ENCODE results near the gene LRP8. TPM values are rescaled to one million over a fixed set of nuclear protein-coding genes. Genes with fewer than 3 reads are reported as not detected.

The LRP8 gene
- total and polyA plus RNA-seq, 4 donors, result 0.15 to 0.75 (median 0.29) TPM

DNA sequence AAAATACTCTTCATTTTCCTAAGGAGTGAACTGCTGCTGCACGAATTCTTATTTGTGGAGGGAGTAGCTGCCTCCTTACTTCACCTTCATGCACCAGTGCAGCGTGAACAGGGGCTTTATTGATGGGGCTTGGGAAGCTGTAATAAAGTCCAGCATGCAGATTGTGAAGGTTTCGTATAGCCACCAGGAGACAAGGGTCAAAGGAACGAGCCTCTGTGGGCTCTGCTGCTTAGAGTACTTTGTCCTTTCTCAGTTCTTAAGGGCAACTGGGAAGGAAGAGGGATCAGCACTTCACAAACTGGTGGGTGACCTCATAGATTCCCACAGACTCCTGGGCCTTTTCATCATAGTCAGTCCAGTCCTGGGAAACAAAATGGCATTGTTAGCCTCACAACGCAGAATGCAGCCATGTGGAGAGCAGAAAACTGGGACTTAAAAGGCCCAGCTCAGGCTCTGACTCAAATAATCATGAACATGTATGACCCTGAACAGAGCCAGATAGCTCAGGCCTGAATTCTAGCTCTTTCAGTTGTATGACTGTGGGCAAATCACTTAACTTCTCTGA, 113.4 kb downstream of the LRP8 start:
- TF ChIP-seq EGR1 (IDR thresholded peaks at IDR 0.05; ENCODE audit: low read depth in 2 of 2) (no peak), SP1 (IDR thresholded peaks at IDR 0.05) (no peak), RAD21 (IDR thresholded peaks at IDR 0.05) (no peak), HNF4G (IDR thresholded peaks at IDR 0.05) (no peak), GABPA (IDR thresholded peaks at IDR 0.05 in 1 of 2, conservative IDR thresholded peaks at IDR 0.05 in 1 of 2) (no peak), TAF1 (conservative IDR thresholded peaks at IDR 0.05) (no peak), NR2F2 (IDR thresholded peaks at IDR 0.05) (no peak), FOXA1 (IDR thresholded peaks at IDR 0.05) (no peak), RXRA (IDR thresholded peaks at IDR 0.05) (no peak), JUND (IDR thresholded peaks at IDR 0.05) (no peak), YY1 (IDR thresholded peaks at IDR 0.05) (no peak), HNF4A (conservative IDR thresholded peaks at IDR 0.05) (no peak), FOXA2 (IDR thresholded peaks at IDR 0.05) (no peak)
- TF ChIP-seq, protein P1, sequence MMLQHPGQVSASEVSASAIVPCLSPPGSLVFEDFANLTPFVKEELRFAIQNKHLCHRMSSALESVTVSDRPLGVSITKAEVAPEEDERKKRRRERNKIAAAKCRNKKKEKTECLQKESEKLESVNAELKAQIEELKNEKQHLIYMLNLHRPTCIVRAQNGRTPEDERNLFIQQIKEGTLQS (IDR thresholded peaks at IDR 0.05), result no peak
- TF ChIP-seq, protein P2, sequence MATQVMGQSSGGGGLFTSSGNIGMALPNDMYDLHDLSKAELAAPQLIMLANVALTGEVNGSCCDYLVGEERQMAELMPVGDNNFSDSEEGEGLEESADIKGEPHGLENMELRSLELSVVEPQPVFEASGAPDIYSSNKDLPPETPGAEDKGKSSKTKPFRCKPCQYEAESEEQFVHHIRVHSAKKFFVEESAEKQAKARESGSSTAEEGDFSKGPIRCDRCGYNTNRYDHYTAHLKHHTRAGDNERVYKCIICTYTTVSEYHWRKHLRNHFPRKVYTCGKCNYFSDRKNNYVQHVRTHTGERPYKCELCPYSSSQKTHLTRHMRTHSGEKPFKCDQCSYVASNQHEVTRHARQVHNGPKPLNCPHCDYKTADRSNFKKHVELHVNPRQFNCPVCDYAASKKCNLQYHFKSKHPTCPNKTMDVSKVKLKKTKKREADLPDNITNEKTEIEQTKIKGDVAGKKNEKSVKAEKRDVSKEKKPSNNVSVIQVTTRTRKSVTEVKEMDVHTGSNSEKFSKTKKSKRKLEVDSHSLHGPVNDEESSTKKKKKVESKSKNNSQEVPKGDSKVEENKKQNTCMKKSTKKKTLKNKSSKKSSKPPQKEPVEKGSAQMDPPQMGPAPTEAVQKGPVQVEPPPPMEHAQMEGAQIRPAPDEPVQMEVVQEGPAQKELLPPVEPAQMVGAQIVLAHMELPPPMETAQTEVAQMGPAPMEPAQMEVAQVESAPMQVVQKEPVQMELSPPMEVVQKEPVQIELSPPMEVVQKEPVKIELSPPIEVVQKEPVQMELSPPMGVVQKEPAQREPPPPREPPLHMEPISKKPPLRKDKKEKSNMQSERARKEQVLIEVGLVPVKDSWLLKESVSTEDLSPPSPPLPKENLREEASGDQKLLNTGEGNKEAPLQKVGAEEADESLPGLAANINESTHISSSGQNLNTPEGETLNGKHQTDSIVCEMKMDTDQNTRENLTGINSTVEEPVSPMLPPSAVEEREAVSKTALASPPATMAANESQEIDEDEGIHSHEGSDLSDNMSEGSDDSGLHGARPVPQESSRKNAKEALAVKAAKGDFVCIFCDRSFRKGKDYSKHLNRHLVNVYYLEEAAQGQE (IDR thresholded peaks at IDR 0.05), result no peak
- TF ChIP-seq, protein P3, sequence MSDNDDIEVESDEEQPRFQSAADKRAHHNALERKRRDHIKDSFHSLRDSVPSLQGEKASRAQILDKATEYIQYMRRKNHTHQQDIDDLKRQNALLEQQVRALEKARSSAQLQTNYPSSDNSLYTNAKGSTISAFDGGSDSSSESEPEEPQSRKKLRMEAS (IDR thresholded peaks at IDR 0.05), result no peak
- TF ChIP-seq, protein P4, sequence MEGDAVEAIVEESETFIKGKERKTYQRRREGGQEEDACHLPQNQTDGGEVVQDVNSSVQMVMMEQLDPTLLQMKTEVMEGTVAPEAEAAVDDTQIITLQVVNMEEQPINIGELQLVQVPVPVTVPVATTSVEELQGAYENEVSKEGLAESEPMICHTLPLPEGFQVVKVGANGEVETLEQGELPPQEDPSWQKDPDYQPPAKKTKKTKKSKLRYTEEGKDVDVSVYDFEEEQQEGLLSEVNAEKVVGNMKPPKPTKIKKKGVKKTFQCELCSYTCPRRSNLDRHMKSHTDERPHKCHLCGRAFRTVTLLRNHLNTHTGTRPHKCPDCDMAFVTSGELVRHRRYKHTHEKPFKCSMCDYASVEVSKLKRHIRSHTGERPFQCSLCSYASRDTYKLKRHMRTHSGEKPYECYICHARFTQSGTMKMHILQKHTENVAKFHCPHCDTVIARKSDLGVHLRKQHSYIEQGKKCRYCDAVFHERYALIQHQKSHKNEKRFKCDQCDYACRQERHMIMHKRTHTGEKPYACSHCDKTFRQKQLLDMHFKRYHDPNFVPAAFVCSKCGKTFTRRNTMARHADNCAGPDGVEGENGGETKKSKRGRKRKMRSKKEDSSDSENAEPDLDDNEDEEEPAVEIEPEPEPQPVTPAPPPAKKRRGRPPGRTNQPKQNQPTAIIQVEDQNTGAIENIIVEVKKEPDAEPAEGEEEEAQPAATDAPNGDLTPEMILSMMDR (IDR thresholded peaks at IDR 0.05; ENCODE audit: low read depth, low read length, missing input control), result no peak
- TF ChIP-seq, protein P5, sequence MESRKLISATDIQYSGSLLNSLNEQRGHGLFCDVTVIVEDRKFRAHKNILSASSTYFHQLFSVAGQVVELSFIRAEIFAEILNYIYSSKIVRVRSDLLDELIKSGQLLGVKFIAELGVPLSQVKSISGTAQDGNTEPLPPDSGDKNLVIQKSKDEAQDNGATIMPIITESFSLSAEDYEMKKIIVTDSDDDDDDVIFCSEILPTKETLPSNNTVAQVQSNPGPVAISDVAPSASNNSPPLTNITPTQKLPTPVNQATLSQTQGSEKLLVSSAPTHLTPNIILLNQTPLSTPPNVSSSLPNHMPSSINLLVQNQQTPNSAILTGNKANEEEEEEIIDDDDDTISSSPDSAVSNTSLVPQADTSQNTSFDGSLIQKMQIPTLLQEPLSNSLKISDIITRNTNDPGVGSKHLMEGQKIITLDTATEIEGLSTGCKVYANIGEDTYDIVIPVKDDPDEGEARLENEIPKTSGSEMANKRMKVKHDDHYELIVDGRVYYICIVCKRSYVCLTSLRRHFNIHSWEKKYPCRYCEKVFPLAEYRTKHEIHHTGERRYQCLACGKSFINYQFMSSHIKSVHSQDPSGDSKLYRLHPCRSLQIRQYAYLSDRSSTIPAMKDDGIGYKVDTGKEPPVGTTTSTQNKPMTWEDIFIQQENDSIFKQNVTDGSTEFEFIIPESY (IDR thresholded peaks at IDR 0.05), result no peak
- no peak overlapping the region for H3K27ac ChIP-seq (ENCODE audit: low read depth in 1 of 2, low read length in 2 of 2)
- no peak overlapping the region for H3K9ac ChIP-seq (ENCODE audit: low read depth in 1 of 2, low read length in 2 of 2)
- H3K36me3 ChIP-seq (ENCODE audit: control insufficient read depth in 4 of 4, insufficient read depth in 3 of 4, low read depth in 1 of 4, low read length in 3 of 4), result peaks cover 20 to 58% (median 41%) of the 10 kb centered on the region in 4 donors
- H3K4me3 ChIP-seq (ENCODE audit: low read depth in 1 of 3, low read length in 3 of 3), result no peak overlapping the region
- WGBS, result 71% methylated on average over 5 of the region's 5 CpGs
- no peak for DNase-seq (ENCODE audit: low spot score)
- peaks cover 0 to 3% (median 3%) of the 10 kb centered on the region in 4 donors for H3K4me1 ChIP-seq (ENCODE audit: control insufficient read depth in 4 of 4, insufficient read depth in 4 of 4, low read length in 3 of 4)
- H3K9me3 ChIP-seq (ENCODE audit: control insufficient read depth in 4 of 4, low read length in 3 of 4), result no peaks in the 10 kb centered on the region
- H3K27me3 ChIP-seq (ENCODE audit: control insufficient read depth in 4 of 4, insufficient read depth in 4 of 4, low read length in 3 of 4), result no peaks in the 10 kb centered on the region
